OCI-LY7 (cell line): ENCODE measurements around the gene TGFBR3.
"Not testable (repeated sequence)": the region's sequence is repeated elsewhere in the genome, so short reads cannot be mapped to it uniquely, and the experiment has no call there.

Experiments
- CTCF ChIP-seq: fragments of 200-600 bp; sonication (generic); conservative IDR thresholded peaks from 2 replicates; pipeline ENCODE4 v1.5.1; 2014; ENCODE audit warnings: mild to moderate bottlenecking, antibody characterized with exemption, low read length, moderate library complexity, mixed read lengths
- EZH2phosphoT487 ChIP-seq: fragments of 200-600 bp; sonication (generic); IDR thresholded peaks from 2 replicates; pipeline ENCODE4 v1.6.1; 2018; ENCODE audit warnings: low read depth, borderline replicate concordance, mild to moderate bottlenecking, mixed run types, antibody characterized with exemption, low read length, moderate library complexity, mixed read lengths

- TF ChIP-seq CTCF, EZH2phosphoT487: not testable (repeated sequence)
Observed at GRCh38 chr1:91666651-91667050, 219.3 kb downstream of the TGFBR3 start.
